H1 (cell line): ENCODE measurements around the gene CD248. TPM values are rescaled to one million over a fixed set of nuclear protein-coding genes. Genes with fewer than 3 reads are reported as not detected.

Experiments
- CTCF ChIA-PET: fragments of 300-600 bp; sonication (Branson Sonifier 250); formaldehyde crosslinking; loops from one replicate; lab custom pipeline; 2021; ENCODE audit not compliant: partially characterized antibody; lab: Charles Lee
- POLR2A ChIA-PET: fragments of 300-600 bp; sonication (Branson Sonifier 250); formaldehyde crosslinking; loops from one replicate; lab custom pipeline; 2021; ENCODE audit warnings: inconsistent platforms; ENCODE audit not compliant: partially characterized antibody; lab: Charles Lee
- DNase-seq, 2 experiments: peaks; one replicate each; pipeline versions ENCODE4 v3.0.0 to v3.0.0-alpha.2; 2010 to 2022; ENCODE audit warnings: low spot score in 2 of 2, low read depth in 1 of 2, mixed read lengths in 1 of 2
- FAIRE-seq: peaks from 2 replicates; lab custom pipeline; 2011; peaks lifted over from hg19 to GRCh38; lab: Jason Lieb, UNC
- H2AFZ ChIP-seq: 2 replicates; pipeline ENCODE4 v1.8.1; 2012; ENCODE audit warnings: low read length, inconsistent platforms
- H2AK5ac ChIP-seq: 2 replicates; pipeline ENCODE4 v1.6.1; 2013; ENCODE audit warnings: low read depth, low read length
- H2BK120ac ChIP-seq: replicated peaks from 2 replicates; pipeline ENCODE3; 2013; ENCODE audit warnings: low read depth, low read length, inconsistent platforms
- H2BK12ac ChIP-seq: 2 replicates; pipeline ENCODE4 v1.6.1; 2013; ENCODE audit warnings: low read depth, low read length
- H2BK15ac ChIP-seq: 2 replicates; pipeline ENCODE4 v1.6.1; 2013; ENCODE audit warnings: low read length
- H2BK20ac ChIP-seq: 2 replicates; pipeline ENCODE4 v1.6.1; 2013; ENCODE audit warnings: low read length
- H2BK5ac ChIP-seq: 2 replicates; pipeline ENCODE4 v1.6.1; 2013; ENCODE audit warnings: low read depth, low read length
- H3K14ac ChIP-seq: 2 replicates; pipeline ENCODE4 v1.6.1; 2013; ENCODE audit warnings: inconsistent platforms; ENCODE audit not compliant: insufficient read length
- H3K18ac ChIP-seq: 2 replicates; pipeline ENCODE4 v1.6.1; 2013; ENCODE audit warnings: low read length; ENCODE audit errors: extremely low read depth
- H3K23ac ChIP-seq: 2 replicates; pipeline ENCODE4 v1.6.1; 2013; ENCODE audit warnings: inconsistent platforms; ENCODE audit not compliant: insufficient read length
- H3K23me2 ChIP-seq: 2 replicates; pipeline ENCODE4 v1.6.1; 2013; ENCODE audit warnings: low read depth, low read length
- H3K27ac ChIP-seq: 2 replicates; pipeline ENCODE4 v1.6.1; 2011; ENCODE audit warnings: low read depth, low read length, inconsistent platforms
- H3K27me3 ChIP-seq, 4 experiments: replicated peaks in 1 of 4; 1 replicate in 1 of 4; 2 replicates in 3 of 4; pipeline versions ENCODE4 v1.6.1 to v1.8.1; 2011 to 2013; ENCODE audit warnings: low read length in 3 of 4, mild to moderate bottlenecking in 3 of 4, inconsistent platforms in 2 of 4, mixed read lengths in 2 of 4, moderate library complexity in 1 of 4; ENCODE audit not compliant: control insufficient read depth in 3 of 4, insufficient read depth in 3 of 4; ENCODE audit errors: extremely low read depth in 1 of 4
- H3K36me3 ChIP-seq, 4 experiments: 2 replicates each; pipeline versions ENCODE4 v1.6.1 to v1.8.1; 2011 to 2013; ENCODE audit warnings: mild to moderate bottlenecking in 4 of 4, low read length in 3 of 4, moderate library complexity in 2 of 4, control low read depth in 1 of 4, inconsistent platforms in 1 of 4; ENCODE audit not compliant: insufficient read depth in 4 of 4, control insufficient read depth in 2 of 4
- H3K4ac ChIP-seq: replicated peaks from 2 replicates; pipeline ENCODE3; 2013; ENCODE audit warnings: low read length, low read depth, mixed read lengths, inconsistent platforms; ENCODE audit not compliant: insufficient read length
- H3K4me1 ChIP-seq, 4 experiments: replicated peaks in 1 of 4; 1 replicate in 1 of 4; 2 replicates in 3 of 4; pipeline versions ENCODE4 v1.6.1 to v1.8.1; 2011 to 2013; ENCODE audit warnings: low read length in 3 of 4, inconsistent platforms in 2 of 4, mixed read lengths in 1 of 4; ENCODE audit not compliant: insufficient read depth in 4 of 4, control insufficient read depth in 3 of 4
- H3K4me2 ChIP-seq, 2 experiments: 2 replicates each; pipeline versions ENCODE4 v1.6.1 to v1.8.1; 2011 to 2013; ENCODE audit warnings: low read depth in 2 of 2, low read length in 2 of 2, control low read depth in 1 of 2, inconsistent platforms in 1 of 2, mild to moderate bottlenecking in 1 of 2; ENCODE audit not compliant: insufficient read depth in 1 of 2
- H3K4me3 ChIP-seq, 4 experiments: fragments of 200-600, 300-600 bp in 1 of 4; sonication (generic), shearing (Covaris generic), sonication (Bioruptor Twin) in 1 of 4; 2 replicates each; pipeline versions ENCODE4 v1.5.1 to v1.8.1; 2011 to 2016; ENCODE audit warnings: low read length in 4 of 4, low read depth in 3 of 4, control low read depth in 2 of 4, inconsistent platforms in 2 of 4, mild to moderate bottlenecking in 2 of 4, mixed read lengths in 1 of 4, moderate library complexity in 1 of 4; ENCODE audit not compliant: insufficient read depth in 2 of 4; ENCODE audit errors: extremely low read depth in 1 of 4
- H3K56ac ChIP-seq: replicated peaks from 2 replicates; pipeline ENCODE3; 2013; ENCODE audit warnings: low read depth, mild to moderate bottlenecking, mixed read lengths, low read length, inconsistent platforms; ENCODE audit not compliant: insufficient read length
- H3K79me1 ChIP-seq: 2 replicates; pipeline ENCODE4 v1.6.1; 2013; ENCODE audit warnings: low read depth, low read length, control low read depth
- H3K79me2 ChIP-seq, 2 experiments: 2 replicates each; pipeline versions ENCODE4 v1.6.1 to v1.8.1; 2012 to 2013; ENCODE audit warnings: low read length in 2 of 2, mild to moderate bottlenecking in 2 of 2, inconsistent platforms in 1 of 2; ENCODE audit not compliant: insufficient read depth in 2 of 2, control insufficient read depth in 1 of 2
- H3K9ac ChIP-seq, 4 experiments: replicated peaks in 1 of 4; 1 replicate in 1 of 4; 2 replicates in 3 of 4; pipeline versions ENCODE4 v1.6.1 to v1.8.1; 2011 to 2013; ENCODE audit warnings: low read depth in 3 of 4, low read length in 3 of 4, control low read depth in 2 of 4, mild to moderate bottlenecking in 2 of 4, moderate library complexity in 2 of 4, inconsistent platforms in 1 of 4; ENCODE audit errors: extremely low read depth in 1 of 4
- H3K9me3 ChIP-seq, 2 experiments: 2 replicates each; pipeline versions ENCODE4 v1.6.1 to v1.8.1; 2012 to 2013; ENCODE audit warnings: mild to moderate bottlenecking in 2 of 2, moderate library complexity in 2 of 2, control low read depth in 1 of 2, inconsistent platforms in 1 of 2, low read depth in 1 of 2, low read length in 1 of 2, mixed read lengths in 1 of 2; ENCODE audit not compliant: insufficient read depth in 2 of 2
- H4K20me1 ChIP-seq, 2 experiments: replicated peaks in 1 of 2; 2 replicates each; pipeline versions ENCODE3 to v1.8.1; 2011 to 2013; ENCODE audit warnings: inconsistent platforms in 2 of 2, low read length in 2 of 2, mild to moderate bottlenecking in 1 of 2; ENCODE audit not compliant: insufficient read depth in 2 of 2, control insufficient read depth in 1 of 2
- H4K5ac ChIP-seq: 2 replicates; pipeline ENCODE4 v1.6.1; 2013; ENCODE audit warnings: low read length, low read depth, mixed read lengths, inconsistent platforms; ENCODE audit not compliant: insufficient read length
- H4K8ac ChIP-seq: 2 replicates; pipeline ENCODE4 v1.8.0; 2013; ENCODE audit warnings: mild to moderate bottlenecking, moderate library complexity, low read length, inconsistent platforms; ENCODE audit not compliant: insufficient read depth; ENCODE audit errors: extremely low read depth
- H4K91ac ChIP-seq: replicated peaks from 2 replicates; pipeline ENCODE3; 2013; ENCODE audit warnings: low read length, mixed read lengths, inconsistent platforms; ENCODE audit not compliant: insufficient read length
- BCL11A ChIP-seq, 2 experiments: IDR thresholded peaks; one replicate each; pipeline ENCODE4 v1.6.1; 2011; ENCODE audit warnings: low read depth in 2 of 2, low read length in 2 of 2, mild to moderate bottlenecking in 2 of 2
- KDM1A ChIP-seq: fragments of 200-600, 300-600 bp; sonication (generic); IDR thresholded peaks from 2 replicates; pipeline ENCODE4 v1.7.1; 2016; ENCODE audit warnings: mild to moderate bottlenecking, low read length, borderline replicate concordance
- KDM5A ChIP-seq: fragments of 200-600 bp; IDR thresholded peaks from 2 replicates; pipeline ENCODE4 v1.7.1; 2012; ENCODE audit warnings: mild to moderate bottlenecking, low read length, inconsistent platforms, mixed read lengths
- MAFK ChIP-seq: IDR thresholded peaks from 2 replicates; pipeline ENCODE4 v1.6.1; 2012; ENCODE audit warnings: low read depth, mild to moderate bottlenecking, improper control_type of control experiment, low read length
- NANOG ChIP-seq: IDR thresholded peaks from 2 replicates; pipeline ENCODE4 v1.6.1; 2011; ENCODE audit warnings: low read length, low read depth, mild to moderate bottlenecking, inconsistent platforms; ENCODE audit not compliant: insufficient read depth, poor library complexity, severe bottlenecking
- NRF1 ChIP-seq: IDR thresholded peaks from 2 replicates; pipeline ENCODE4 v1.6.1; 2011; ENCODE audit warnings: mild to moderate bottlenecking, low read depth, low read length, improper control_type of control experiment
- RAD21 ChIP-seq, 2 experiments: IDR thresholded peaks in 1 of 2; conservative IDR thresholded peaks in 1 of 2; 2 replicates each; pipeline ENCODE4 v1.6.1; 2011; ENCODE audit warnings: low read depth in 2 of 2, low read length in 2 of 2, improper control_type of control experiment in 1 of 2, inconsistent platforms in 1 of 2, mild to moderate bottlenecking in 1 of 2, moderate library complexity in 1 of 2
- RFX5 ChIP-seq: IDR thresholded peaks from 2 replicates; pipeline ENCODE4 v1.6.1; 2011; ENCODE audit warnings: low read depth, low read length, improper control_type of control experiment, borderline replicate concordance
- SIRT6 ChIP-seq: IDR thresholded peaks from one replicate; pipeline ENCODE4 v1.7.1; 2012; ENCODE audit warnings: low read length, inconsistent platforms
- SP4 ChIP-seq: IDR thresholded peaks from 2 replicates; pipeline ENCODE4 v1.6.1; 2012; ENCODE audit warnings: low read length, inconsistent platforms
- YY1 ChIP-seq: IDR thresholded peaks from 2 replicates; pipeline ENCODE4 v1.6.1; 2011; ENCODE audit warnings: low read depth, mild to moderate bottlenecking, low read length
- WGBS, 2 experiments: shearing (Covaris generic) in 1 of 2; methylation state at CpG; one replicate each; pipeline versions ENCODE4 v1.1.6 to v1.1.7; 2013 to 2015; ENCODE audit warnings: low lambda C conversion rate in 2 of 2, mixed read lengths in 2 of 2, inconsistent platforms in 1 of 2, low coverage in 1 of 2, missing lambda C conversion rate in 1 of 2; ENCODE audit not compliant: insufficient replicate concordance in 2 of 2, insufficient coverage in 1 of 2, insufficient read length in 1 of 2; ENCODE audit errors: extremely low coverage in 1 of 2, missing lambda C conversion rate in 1 of 2; 5-methylcytosine and 5-hydroxymethylcytosine counted together
- polyA plus RNA-seq, 7 experiments: library from polyadenylated mRNA; depleted of rRNA in 3 of 7; stranded (reverse) in 5 of 7; unstranded in 2 of 7; fragments of >200 nt in 5 of 7; fragments of 200-250 nt in 2 of 7; gene quantifications; 1 replicate in 5 of 7; 2 replicates in 1 of 7; 4 replicates in 1 of 7; pipeline versions ENCODE4 v1.2.1 to v1.2.3, GENCODE V29; 2011 to 2013; ENCODE audit warnings: missing spikeins in 2 of 7, mixed read lengths in 2 of 7
- total RNA-seq: library from RNA; stranded (reverse); fragmentation: NEBNext Ultra II Directional; extraction: Animal tissue kit (Norgen Biotek cat#: 25700); gene quantifications from 2 replicates; pipeline ENCODE4 v1.2.1, GENCODE V29; 2021
- TF ChIP-seq, protein P1 (sequence below): IDR thresholded peaks from 2 replicates; pipeline ENCODE4 v1.6.1; 2011; ENCODE audit warnings: low read length, improper control_type of control experiment

The CD248 gene
- total and polyA plus RNA-seq, 2 of the 8 experiments (the other 6 are each of a cell fraction or from before 2014, with no cell fraction given): 2.7 to 3.9 TPM

DNA sequence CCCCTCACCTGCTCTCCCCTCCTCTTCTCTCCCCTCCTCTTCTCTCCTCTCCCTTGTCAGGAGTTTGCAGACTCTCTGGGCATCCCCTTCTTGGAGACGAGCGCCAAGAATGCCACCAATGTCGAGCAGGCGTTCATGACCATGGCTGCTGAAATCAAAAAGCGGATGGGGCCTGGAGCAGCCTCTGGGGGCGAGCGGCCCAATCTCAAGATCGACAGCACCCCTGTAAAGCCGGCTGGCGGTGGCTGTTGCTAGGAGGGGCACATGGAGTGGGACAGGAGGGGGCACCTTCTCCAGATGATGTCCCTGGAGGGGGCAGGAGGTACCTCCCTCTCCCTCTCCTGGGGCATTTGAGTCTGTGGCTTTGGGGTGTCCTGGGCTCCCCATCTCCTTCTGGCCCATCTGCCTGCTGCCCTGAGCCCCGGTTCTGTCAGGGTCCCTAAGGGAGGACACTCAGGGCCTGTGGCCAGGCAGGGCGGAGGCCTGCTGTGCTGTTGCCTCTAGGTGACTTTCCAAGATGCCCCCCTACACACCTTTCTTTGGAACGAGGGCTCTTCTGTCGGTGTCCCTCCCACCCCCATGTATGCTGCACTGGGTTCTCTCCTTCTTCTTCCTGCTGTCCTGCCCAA is 40.7 kb downstream of the CD248 start:
- no peaks in the 10 kb centered on the region; the same call in 1 of the 2 replicates for H3K79me1 ChIP-seq
- no peak overlapping the region for H4K91ac ChIP-seq
- H3K79me2 ChIP-seq: no peaks in the 10 kb centered on the region
- ChIA-PET POLR2A (interaction anchor here (1.2 kb wide), 2 partner anchors 10 kb away, joined by 3 read pairs; no protein-coding TSS in a partner anchor), CTCF (no interaction called here)
- no peak overlapping the region for H2BK120ac ChIP-seq
- no peak overlapping the region for H2BK15ac ChIP-seq
- no peak overlapping the region for H3K56ac ChIP-seq
- H2BK5ac ChIP-seq: no peak overlapping the region
- FAIRE-seq: no peak
- no peak for DNase-seq
- no peak overlapping the region for H2BK12ac ChIP-seq
- WGBS, 2 experiments: 93% methylated on average over 11 of the region's 14 CpGs; no CpG with 5 or more reads in 1 of the 2 experiments
- H3K27me3 ChIP-seq: peaks cover 0 to 4% (median under 1%) of the 10 kb centered on the region in 4 experiments; a peak in 2 of 7 replicates
- H3K9ac ChIP-seq: no peak overlapping the region
- no peak overlapping the region for H3K4me2 ChIP-seq
- peak overlapping the region; percentile 35; the same call in 1 of the 2 replicates for H4K8ac ChIP-seq
- H3K4ac ChIP-seq: no peak overlapping the region
- H4K20me1 ChIP-seq: peaks cover 0 to 10% of the 10 kb centered on the region in 2 experiments
- no peak overlapping the region for H3K27ac ChIP-seq
- H3K23me2 ChIP-seq: peaks cover 4% of the 10 kb centered on the region; the same call in 1 of the 2 replicates
- no peak overlapping the region for H3K4me3 ChIP-seq
- peaks cover 0 to 12% (median 3%) of the 10 kb centered on the region in 4 experiments; a peak in 5 of 7 replicates for H3K4me1 ChIP-seq
- H2BK20ac ChIP-seq: no peak overlapping the region
- no peak overlapping the region for H2AK5ac ChIP-seq
- no peaks in the 10 kb centered on the region for H3K9me3 ChIP-seq
- H4K5ac ChIP-seq: no peak overlapping the region
- no peak overlapping the region for H3K14ac ChIP-seq
- no peak overlapping the region for H2AFZ ChIP-seq
- H3K23ac ChIP-seq: no peak overlapping the region
- H3K18ac ChIP-seq: no peak overlapping the region
- peaks cover 4 to 32% (median 15%) of the 10 kb centered on the region in 4 experiments for H3K36me3 ChIP-seq
- no peak for TF ChIP-seq SP4
- no peak for TF ChIP-seq NRF1
- TF ChIP-seq YY1: no peak
- TF ChIP-seq BCL11A (IDR thresholded peaks at IDR 0.05; ENCODE audit: low read depth in 2 of 2, low read length in 2 of 2): no peak
- TF ChIP-seq KDM5A: no peak
- TF ChIP-seq MAFK: no peak
- TF ChIP-seq SIRT6: no peak
- TF ChIP-seq KDM1A: no peak
- TF ChIP-seq NANOG: no peak
- no peak for TF ChIP-seq RAD21 (IDR thresholded peaks at IDR 0.05 in 1 of 2, conservative IDR thresholded peaks at IDR 0.05 in 1 of 2; ENCODE audit: low read depth in 2 of 2, low read length in 2 of 2)
- TF ChIP-seq RFX5: no peak
- TF ChIP-seq, protein P1, sequence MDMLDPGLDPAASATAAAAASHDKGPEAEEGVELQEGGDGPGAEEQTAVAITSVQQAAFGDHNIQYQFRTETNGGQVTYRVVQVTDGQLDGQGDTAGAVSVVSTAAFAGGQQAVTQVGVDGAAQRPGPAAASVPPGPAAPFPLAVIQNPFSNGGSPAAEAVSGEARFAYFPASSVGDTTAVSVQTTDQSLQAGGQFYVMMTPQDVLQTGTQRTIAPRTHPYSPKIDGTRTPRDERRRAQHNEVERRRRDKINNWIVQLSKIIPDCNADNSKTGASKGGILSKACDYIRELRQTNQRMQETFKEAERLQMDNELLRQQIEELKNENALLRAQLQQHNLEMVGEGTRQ: no peak
